ENCODE measurements around the gene USP2.

USP2 gene

GRCh38 chr11:119375337-119376196, 5.9 kb downstream of the USP2 start:
- peak; percentile 63 to 80 for DNase-seq

- peak in 1 of 2 experiments; percentile 22 for DNase-seq
Observed at GRCh38 chr11:119374632-119375336, 6.7 kb downstream of the USP2 start.

GRCh38 chr11:119373921-119374631, 7.4 kb downstream of the USP2 start:
- peak; percentile 29 to 76 for DNase-seq

GRCh38 chr11:119373059-119373920, 8.2 kb downstream of the USP2 start:
- DNase-seq = no peak

- peak in 1 of 2 experiments; percentile 22 for DNase-seq
Observed at GRCh38 chr11:119372260-119373058, 9.0 kb downstream of the USP2 start.

- peak; percentile 86 to 88 for DNase-seq
Observed at GRCh38 chr11:119371778-119372182, 9.7 kb downstream of the USP2 start.

GRCh38 chr11:119371067-119371601, 10.4 kb downstream of the USP2 start:
- peak in 1 of 2 experiments; percentile 34 for DNase-seq

- DNase-seq = peak; percentile 63 to 68
Observed at GRCh38 chr11:119370486-119371046, 10.9 kb downstream of the USP2 start.

- DNase-seq = peak; percentile 72 to 79
Observed at GRCh38 chr11:119369132-119369925, 12.2 kb downstream of the USP2 start.

GRCh38 chr11:119368121-119369034, 13.1 kb downstream of the USP2 start:
- peak; percentile 97 for DNase-seq

GRCh38 chr11:119367661-119368120, 13.8 kb downstream of the USP2 start:
- peak; percentile 14 to 38 for DNase-seq

GRCh38 chr11:119366690-119367620, 14.5 kb downstream of the USP2 start:
- peak in 1 of 2 experiments; percentile 42 for DNase-seq

- no peak for DNase-seq
Observed at GRCh38 chr11:119365071-119365591, 16.4 kb downstream of the USP2 start.

- peak in 1 of 2 experiments; percentile 53 for DNase-seq
Observed at GRCh38 chr11:119363851-119364590, 17.5 kb downstream of the USP2 start.

- no peak for DNase-seq
Observed at GRCh38 chr11:119363081-119363850, 18.2 kb downstream of the USP2 start.

- DNase-seq = peak; percentile 42 to 80
Observed at GRCh38 chr11:119362741-119363080, 18.8 kb downstream of the USP2 start.
